Measurements from ENCODE around the gene GRM8.

DNA sequence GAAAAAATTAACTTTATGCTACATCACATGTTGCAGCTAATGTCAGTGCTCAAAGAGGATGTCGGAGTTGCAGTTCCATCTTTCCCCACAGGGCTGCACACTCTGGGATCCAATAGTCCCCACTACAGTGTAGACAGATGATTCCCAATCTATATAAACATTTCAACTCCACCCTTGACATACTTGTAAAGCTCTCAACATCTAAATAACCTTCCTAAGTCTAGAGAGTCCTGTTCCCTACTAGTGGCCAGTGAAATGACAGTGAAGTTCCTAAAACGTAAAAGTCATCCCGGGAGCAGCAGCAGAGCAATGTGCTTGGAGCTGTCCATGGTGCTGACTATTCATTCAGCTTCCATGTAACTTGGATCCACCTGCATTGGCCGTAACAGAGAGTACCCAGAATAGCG is 145.1 kb downstream of the GRM8 start:
- no peak; the same call in 1 of the 2 replicates for TF ChIP-seq CTCF (tag by site-specific recombination; IDR thresholded peaks at IDR 0.05)
- TF ChIP-seq ZNF350 (tag by site-specific recombination; IDR thresholded peaks at IDR 0.05), result no peak
- TF ChIP-seq ZNF169 (tag by site-specific recombination; IDR thresholded peaks at IDR 0.05), result no peak
- no peak for TF ChIP-seq ZIC2 (tag by site-specific recombination; IDR thresholded peaks at IDR 0.05)
- no peak for TF ChIP-seq ZFP3 (tag by site-specific recombination; IDR thresholded peaks at IDR 0.05; ENCODE audit: low read depth)
- no peak for TF ChIP-seq ZBTB26 (tag by site-specific recombination; optimal IDR thresholded peaks at IDR 0.05)
- no peak for TF ChIP-seq ZNF16 (tag by site-specific recombination; IDR thresholded peaks at IDR 0.05; ENCODE audit: low read depth)
